Stimulated activated CD8-positive, alpha-beta memory T cell treated with anti-CD3 and anti-CD28 coated beads, Interleukin-15, amount 100 ng/mL, for 4 hours (primary cell): ENCODE data around the gene TBRG1.
"Not testable (repeated sequence)": the region's sequence is repeated elsewhere in the genome, so short reads cannot be mapped to it uniquely, and the experiment has no call there.

ENCODE experiments used
- DNase-seq, 2 donors: peaks; one replicate each; pipeline ENCODE4 v3.0.0-alpha.2; 2020; ENCODE audit warnings: low read depth in 2 of 2

Gene TBRG1, protein sequence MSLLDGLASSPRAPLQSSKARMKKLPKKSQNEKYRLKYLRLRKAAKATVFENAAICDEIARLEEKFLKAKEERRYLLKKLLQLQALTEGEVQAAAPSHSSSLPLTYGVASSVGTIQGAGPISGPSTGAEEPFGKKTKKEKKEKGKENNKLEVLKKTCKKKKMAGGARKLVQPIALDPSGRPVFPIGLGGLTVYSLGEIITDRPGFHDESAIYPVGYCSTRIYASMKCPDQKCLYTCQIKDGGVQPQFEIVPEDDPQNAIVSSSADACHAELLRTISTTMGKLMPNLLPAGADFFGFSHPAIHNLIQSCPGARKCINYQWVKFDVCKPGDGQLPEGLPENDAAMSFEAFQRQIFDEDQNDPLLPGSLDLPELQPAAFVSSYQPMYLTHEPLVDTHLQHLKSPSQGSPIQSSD

DNA sequence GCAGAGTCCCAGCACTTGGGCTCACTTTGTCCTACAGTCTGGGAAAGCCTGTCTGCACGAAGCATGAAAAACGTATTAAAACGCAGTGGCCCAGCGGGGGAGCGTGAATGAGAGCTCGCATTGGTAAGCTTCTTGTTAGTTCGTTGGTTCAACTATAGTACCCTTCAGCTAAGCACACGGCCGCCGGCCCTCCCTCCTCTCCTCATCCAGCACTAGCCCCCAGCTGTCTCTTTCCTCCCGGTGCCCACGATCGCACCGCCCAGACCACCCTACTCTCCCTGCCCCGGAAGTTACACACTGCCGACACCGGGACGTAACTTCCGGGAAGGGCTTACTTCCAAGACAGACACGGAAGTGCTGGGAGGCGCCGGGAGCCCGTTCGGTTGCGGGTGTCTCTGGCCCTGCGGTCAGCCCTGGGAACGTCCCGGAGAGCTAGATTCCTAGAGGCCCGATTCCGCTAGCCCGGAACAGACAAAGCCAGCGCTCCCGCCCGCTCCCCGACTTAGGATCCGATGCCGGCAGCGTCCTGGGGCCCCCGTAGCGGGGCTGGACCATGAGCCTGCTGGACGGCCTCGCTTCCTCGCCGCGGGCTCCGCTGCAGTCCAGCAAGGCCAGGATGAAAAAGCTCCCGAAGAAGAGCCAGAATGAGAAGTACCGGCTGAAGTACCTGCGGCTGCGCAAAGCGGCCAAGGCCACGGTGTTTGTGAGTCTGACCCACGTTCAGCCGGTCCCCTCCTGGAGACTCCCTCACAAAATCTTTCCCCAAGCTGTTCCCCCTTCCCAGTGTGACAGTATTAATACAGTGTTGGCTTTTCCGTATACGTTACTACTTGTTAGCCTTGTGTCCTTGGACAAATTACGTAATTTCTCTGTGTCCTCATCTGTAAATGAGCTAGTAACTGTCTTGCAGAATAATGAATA lies at the start of gene TBRG1:
TBRG1 (plus strand) TSS at position 334 of the 921 bp plus-strand sequence; CDS start at position 554, 220 bp downstream.
- DNase-seq, result peak; percentile 65 to 72

DNA sequence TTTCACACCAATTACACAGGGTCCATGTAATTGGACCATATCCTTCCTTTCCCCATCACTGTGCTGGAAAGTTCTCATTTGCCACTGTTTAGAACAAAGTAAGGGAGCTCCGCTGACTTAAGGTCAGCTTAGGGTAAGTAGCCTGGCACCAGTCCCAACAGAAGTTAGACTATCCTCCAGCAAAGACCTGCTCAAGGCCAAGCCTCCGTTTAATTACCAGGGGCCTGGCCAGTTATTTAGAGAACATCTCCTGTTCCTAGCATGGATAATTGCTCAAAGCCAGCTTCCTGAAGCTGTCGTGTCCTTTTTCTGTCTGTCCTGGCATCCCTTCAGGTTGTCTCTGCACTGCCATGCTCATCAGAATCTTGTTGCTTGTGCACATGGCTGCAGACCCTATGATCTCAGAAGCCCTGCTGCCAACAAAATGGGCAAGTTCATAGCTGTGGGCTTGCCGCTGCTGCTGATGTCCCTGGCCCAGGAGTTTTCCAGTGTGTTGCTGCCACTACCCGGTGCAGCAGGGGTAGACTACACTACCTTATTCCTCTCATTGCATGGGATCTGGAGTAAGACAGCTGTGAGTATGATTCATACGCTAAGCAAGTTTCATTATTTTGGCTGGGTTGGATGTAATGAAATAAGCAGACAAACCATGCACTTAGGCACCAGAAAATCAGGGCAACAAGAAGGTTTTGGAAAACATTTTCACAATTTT lies 44.8 kb upstream of the TBRG1 start:
- no peak for DNase-seq

DNA sequence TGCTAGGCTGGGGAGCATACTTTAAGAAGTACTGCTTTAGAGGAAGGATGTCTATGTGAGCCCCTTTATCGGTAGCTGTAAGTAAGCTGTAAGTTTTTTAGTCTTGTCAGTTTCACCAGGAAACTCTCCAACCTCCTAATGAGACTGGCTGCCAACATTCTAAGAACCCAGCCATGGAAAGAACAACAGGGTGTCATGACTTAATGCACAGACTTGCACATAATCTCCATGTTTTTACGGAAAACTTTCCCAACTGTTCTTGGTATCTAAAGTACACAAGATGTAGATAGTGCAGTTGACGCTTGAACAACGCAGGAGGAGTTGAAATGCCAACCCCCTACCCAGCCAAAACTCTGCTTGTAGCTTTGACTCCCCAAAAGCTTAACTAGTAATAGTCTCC lies 43.9 kb upstream of the TBRG1 start:
- no peak for DNase-seq

DNA sequence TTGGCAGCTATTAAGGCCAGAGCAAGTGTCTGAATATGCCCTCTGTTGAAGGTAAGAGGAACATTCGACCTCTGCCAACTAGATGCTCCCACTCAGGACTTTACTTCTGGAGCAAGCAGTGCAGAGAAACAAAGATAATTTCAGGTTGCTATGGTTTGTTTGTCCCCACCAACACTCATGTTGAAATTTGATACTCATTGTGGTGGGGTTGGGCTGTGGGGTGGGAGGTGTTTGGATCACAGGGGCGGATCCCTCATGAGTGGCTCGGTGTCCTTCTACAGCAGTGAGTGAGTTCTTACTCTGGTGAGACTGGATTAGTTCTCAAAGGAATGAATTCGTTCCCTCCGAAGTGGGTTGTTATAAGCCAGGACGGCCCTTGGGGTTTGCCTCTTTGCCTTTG lies 40.8 kb upstream of the TBRG1 start:
- no peak for DNase-seq

DNA sequence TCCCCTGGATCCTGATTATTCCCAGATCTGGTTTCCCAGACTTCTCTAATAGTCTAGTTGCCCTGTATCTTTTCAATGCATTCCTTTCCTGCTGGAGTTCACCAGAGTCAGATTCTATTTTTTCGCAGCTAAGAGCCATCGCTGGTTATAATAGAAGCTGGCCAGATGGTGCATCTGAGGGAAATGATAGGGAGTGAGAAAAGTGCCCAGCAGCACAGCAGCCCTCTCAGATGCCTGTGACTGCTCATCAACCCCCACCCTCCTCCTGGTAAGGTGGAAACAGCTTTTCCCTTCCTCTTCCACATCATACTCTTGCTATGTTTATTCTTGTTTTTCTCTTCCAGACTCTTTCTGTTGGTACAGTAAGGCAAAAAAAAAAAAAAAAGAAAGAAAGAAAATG lies 40.1 kb upstream of the TBRG1 start:
- DNase-seq, result no peak

DNA sequence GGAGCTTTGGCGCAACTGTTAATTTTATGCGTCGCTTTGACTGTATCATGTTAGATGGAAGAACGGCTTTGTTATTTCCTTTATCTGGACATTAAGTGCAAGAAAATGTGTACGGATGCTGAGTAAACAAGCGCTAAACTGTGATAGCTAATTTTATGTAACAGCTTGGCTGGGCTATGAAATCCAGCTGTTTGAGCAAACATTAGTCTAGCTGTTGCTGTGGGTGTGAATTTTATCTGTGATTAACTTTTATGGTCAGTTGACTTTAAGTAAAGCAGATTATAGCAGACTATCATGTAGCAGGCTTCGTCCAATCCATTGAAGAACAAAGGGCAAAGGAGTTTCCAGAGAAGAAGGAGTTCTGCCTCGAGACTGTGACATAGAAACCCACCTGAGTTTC lies 38.9 kb upstream of the TBRG1 start:
- no peak for DNase-seq

DNA sequence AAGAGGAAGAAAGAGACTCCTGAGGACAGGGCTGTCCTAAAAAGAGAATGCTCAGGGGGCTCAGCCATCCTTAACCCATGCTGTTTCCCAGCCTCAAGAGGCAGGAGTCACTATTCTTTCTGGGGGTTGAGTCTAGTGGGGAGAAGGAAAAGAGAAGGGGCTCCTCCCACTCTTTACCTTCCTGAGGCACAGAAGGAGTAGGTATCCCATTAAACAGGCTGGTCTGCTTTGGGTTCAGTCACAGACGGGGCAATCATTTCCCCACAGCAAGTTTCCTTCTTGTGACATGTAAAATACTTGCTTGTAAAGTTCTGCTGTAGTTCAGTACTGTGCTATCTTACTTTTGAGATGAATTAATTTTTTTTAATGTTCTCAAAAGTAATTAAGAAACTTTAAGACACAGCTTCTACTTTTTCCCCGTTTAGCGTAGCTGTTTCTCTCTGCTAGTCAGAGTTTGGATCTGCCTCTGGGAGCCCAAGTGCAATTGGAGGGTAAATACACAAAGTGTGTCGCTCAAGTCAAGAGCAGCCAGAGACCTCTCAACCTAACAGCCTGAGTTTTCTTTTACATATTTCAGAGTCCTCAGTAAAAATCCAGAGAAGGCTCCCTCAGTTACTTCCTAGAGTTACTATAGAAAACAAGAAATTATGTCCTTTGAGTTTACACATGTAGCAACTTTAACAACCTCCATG lies 37.8 kb upstream of the TBRG1 start:
- no peak for DNase-seq

DNA sequence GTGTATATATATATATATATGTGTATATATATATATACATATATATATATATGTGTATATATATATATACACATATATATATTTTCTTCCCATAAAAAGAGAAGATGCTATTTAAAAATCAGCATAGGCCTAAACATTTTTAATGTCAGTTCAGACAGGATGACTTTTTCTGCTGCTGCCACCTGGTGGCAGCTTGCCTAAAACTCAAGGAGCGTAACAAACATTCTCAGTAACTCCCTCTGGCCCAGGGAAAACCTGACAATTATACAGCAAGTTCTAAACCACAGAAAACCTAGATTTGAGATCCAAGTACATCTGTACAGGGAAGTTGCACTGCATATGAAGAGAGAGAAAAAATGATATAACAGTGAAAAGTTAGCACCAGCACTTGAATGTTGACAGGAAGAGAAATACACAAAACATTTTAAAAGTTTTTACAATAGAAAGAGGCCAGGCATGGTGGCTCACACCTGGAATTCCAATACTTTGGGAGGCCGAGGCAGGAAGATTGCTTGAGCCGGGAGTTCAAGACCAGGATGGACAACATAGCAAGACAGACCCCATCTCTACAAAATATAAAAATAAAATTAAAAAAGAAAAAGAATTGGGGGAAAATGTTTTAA lies 36.3 kb upstream of the TBRG1 start:
- DNase-seq, result no peak

DNA sequence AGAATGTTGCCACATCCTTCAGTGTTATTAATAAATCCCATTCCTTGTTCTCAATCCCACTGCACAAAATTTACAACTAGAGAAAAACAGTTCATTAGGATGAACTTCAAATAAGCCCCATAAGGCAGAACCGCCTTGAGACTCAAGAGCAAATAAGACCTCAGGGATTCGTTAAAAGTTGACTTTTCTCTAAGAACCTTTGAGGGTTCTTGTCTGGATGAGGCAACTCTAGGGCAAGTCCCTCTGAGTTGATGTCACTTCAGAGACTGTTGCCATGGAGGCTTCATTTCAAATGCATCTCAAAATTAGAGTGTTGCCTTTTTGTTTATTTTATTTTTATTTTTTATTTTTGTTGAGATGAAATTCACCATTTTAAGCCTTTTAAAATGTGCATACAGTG lies 31.2 kb upstream of the TBRG1 start:
- DNase-seq, result no peak

DNA sequence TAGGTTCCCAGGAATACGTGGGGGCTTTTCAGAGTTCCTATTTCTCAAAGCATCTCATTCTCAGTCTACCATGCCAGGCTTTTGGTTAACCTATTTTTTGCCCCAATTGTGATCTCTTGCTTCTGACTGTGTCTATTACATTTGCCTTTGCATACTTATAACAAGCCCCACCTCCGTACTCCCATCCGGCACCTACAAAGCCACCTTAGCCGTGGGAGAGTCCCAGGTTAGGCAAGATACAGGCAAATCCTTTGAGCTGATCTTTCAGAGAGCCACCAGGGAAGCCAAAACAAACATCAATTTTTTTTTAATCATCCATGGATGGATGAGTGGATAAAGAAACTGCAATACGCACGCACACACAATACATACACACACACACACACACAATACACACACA lies 30.0 kb upstream of the TBRG1 start:
- DNase-seq, result no peak

DNA sequence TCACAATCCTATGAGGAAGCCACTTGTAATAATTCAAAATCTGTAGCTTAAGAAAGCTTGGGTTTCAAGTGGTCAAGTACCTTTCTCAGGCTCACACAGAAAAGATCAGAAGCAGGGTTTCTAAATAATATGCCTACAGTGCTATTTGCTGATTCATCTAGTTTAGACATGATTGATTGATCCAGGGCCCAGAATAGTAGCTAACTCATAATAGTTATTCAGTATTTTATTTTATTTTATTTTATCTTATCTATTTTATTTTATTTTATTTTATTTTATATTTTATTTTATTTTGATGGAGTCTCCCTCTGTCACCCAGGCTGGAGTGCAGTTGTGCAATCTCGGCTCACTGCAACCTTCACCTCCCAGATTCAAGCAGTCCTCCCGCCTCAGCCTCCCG lies 27.4 kb upstream of the TBRG1 start:
- DNase-seq, result no peak

DNA sequence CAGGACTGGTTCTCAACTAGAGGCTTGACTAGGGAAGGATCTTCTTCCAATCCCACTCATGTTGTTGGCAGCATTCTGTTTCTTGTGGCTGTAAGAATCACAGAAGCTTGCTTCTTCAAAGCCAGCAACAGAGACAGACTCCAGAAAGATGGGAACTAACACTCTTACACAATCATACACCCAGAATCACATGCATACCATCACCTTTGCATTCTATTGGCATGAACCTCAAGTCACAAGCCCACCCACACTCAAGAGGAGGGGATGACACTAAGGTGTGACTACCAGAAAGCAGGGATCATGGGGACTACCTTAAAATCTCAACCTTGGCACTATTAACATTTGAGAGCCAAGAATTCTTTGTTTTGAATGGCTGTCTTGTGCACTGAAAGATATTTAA lies 25.0 kb upstream of the TBRG1 start:
- DNase-seq, result no peak

DNA sequence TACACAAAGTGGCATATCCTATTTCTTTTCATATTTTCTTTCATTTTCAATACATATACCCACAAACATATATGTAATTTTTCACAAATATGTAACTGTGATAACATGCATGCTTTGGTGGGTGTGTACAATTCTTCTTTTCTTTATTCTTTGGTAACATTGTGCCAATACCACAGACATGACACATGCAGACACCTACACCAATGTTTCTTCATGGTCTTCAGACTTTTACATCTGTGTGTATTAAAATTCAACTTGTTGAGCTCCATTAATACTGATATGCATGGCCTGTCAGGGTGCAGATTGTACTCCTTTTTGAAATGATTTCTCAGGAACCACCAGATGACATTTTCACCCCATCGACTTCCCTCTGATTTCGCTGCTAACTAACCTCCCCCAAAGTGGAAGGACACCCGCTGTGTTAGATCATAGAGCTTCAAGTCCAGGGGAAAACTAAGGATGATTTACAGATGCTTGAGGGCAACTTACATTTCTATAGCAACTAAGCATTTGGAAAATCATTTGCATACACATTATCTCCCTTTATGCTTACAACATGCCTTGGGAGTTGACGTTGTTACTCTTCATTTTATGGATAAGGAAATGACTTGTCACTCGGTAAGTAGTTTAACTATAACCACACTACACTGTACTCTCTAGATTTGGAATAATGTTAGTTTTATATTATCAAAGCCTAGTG lies 21.9 kb upstream of the TBRG1 start:
- DNase-seq, result no peak

DNA sequence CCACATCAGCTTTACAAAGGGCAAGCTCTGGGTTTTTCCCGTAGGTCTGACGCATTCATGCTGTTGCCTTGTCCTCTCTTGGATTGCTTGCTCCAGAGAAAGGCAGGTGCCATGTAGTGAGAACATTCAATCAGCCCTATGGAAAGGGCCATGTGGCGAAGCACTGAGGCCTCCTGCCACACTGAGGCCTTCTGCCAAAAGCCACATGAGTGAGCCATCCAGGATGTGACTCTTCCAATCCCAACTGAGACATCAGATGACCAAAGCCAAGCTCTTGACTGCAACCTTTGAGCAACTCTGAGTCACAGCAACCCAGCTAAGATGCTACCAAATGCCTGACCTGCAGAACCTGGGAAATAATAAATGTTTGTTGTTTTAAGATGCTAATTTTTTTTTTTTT lies 20.5 kb upstream of the TBRG1 start:
- DNase-seq, result no peak

DNA sequence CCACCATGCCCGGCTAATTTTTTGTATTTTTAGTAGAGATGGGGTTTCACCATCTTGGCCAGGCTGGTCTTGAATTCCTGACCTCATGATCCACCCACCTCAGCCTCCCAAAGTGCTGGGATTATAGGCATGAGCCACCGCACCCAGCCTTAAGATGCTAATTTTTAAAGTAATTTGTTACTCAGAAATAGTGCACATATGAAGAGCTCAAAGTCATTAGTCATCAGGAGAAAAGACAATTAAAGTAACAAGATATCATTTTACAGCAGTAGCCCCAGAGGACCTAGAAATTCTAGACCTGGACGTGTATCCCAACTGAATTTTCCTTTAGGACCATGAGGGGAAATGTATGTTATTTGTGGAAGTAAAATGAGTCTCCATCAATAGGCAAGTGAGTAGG lies 19.9 kb upstream of the TBRG1 start:
- DNase-seq, result not testable (repeated sequence)

DNA sequence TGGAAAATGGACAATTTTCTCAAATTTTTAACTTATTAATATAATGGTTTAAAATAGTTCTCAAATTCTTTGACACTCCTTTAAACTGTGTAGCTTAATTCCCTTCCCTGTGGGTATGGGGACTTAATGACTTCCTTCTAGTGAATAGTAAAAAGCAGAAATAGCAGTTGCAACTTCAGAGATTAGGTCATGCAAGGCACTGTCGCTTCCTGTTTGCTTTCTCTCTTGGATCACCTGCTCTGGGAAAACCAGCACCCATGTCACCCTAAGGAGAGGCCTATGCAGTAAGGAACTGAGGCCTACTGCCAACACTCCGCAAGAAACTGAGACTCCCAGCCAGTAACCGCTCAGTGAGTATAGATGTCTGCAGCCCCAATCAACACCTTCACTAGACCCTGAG lies 16.9 kb upstream of the TBRG1 start:
- DNase-seq, result no peak

DNA sequence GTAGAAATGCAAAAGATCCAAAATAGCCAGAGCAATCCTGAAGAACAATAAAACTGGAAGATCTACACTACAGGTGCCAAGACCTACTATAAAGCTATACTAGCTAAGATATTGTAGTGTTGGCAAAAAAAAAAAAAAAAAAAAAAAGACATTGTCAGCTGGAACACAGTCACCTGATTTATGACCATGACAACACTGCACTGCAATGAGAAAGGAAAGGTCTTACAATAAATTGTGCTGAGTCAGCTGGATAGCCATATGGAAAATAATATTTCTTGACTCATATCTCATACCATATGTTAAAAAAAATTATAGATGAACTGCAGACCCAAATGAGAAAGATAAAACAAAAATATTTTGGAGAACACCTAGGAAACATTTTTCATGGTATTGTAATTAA lies 14.5 kb upstream of the TBRG1 start:
- no peak for DNase-seq

DNA sequence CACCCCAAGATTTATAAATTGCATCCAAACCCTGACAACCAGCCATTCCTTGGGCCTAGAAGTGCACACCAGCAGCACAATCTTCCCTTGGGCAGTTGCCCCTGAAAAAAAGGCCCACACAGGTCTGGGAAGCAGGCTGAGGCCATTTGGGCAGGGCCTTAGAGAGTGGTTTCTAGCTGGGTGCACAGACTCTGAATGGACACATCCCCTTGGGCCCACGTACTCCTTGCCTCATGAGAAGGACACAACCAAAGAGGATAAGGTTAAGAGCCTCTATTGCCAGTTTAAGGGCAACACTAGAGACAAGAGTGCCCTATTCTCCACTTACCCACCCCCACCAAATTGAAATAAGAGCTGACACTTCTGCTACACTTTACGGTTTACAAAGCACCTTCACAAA lies 12.4 kb upstream of the TBRG1 start:
- no peak for DNase-seq

DNA sequence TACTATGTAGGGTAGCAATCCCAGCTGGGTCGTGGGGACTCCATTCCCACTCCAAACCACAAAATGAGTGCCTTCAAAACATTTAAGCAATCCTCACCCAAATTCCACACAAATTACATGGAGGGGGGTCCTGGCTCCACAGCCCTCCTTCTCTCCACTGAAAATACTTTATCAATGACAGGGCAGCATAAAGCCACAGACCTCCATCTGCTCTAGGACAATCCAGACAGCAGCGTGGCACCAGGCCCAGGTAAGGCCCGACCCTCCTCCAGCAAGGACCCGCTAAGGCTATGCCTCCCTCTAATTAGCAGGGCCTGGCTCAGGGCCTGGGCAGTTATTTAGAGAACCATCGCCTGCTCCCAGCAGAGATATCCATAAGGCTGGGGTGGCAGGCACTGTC lies 11.6 kb upstream of the TBRG1 start, which contains the start of gene PANX3:
PANX3 (plus strand) TSS at position 365 of the 400 bp plus-strand sequence. CDS start 129 bp downstream, outside the sequence.
- DNase-seq, result no peak

DNA sequence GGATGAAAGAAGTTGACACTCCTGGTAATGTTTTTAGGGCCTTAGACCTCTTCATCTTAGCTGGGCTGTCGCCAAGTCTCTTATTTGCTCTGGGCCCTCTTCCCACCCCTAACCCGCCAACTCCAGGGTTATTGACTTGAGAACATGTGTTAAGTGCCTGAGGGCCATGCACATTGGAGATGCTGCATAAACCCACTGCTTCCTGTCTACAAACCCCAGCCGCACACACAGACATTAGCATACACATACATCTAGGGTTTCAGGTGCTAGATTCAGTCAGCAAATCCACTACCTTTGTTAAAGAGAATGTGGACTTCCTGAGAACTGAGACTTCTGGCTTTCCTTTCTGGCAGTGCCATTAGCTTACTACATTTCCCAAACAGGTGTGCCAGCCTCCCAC lies 10.6 kb upstream of the TBRG1 start:
- DNase-seq, result no peak
